T follicular helper cell (primary cell): ENCODE measurements around the gene HES2.
"Not testable (repeated sequence)": the region's sequence is repeated elsewhere in the genome, so short reads cannot be mapped to it uniquely, and the experiment has no call there.

Source experiments
- DNase-seq: peaks from one replicate; pipeline ENCODE4 v3.0.0-alpha.2; 2020; ENCODE audit warnings: low read depth

The HES2 gene

DNA sequence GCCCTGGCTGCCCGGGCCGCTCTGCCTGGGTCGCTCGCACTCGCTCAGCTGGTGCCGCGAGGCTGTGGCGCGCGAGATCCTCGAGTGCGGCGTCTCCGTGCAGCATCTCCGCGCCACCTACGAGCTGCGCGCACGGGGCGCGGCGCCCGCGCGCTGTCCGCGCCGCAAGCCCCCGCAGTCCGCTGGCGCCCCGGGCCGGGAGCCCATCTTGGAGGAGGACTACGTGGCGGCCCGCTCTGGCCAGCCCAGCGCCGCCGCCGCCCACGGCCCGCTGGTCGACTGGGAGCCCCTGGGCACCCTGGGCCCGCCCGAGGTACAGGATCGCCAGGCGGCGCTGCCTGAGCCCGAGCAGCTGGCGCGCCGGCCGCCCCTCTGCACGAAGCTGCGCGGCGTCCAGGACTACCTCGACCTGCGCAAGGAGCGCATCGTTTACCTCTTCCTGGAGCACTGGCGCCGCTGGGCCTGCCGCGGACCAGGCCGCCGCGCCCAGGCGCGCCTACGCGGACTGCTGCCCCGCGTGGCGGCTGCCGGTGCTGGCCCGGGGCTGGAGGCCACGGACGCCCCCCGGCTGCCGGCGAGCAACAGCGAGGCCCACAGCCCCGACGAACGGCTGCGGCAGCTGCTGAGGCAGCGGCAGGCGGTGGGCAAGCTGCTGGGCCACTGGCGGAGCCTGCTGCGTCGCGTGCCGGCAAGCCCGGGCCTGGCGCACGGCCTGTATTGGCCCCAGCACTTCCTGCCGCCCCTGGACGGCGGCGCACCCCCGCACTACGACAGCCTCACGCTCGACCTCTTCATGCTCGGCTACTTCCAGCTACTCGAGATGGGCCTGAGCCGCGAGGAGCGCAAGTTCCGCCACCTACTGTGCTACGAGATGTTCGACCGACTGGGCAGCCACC lies 35.4 kb upstream of the HES2 start:
- DNase-seq = no peak

- not testable (repeated sequence) for DNase-seq
Observed at GRCh38 chr1:6453895-6454855, 34.5 kb upstream of the HES2 start.

DNA sequence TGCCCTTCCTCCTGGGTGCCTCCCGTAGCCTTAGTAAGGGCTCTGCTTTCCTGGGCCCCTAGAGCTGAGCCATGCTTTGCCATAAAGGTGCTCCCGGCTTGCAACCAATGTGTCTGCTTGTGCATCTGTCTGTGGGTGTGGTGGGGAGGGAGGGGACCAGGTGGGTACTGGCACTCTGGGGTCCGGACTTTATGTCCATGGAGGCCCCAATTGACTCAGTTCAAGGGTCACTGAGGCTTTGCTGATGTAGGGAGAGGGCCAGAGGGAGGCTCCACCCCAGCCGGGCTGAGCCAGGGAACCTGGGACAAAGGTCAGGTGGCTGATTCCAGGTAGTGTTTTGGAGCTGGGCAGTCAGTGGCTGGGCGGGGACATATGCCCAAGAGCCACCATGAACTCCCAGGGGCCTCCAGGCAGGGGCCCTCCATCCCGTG lies 31.2 kb upstream of the HES2 start:
- DNase-seq = no peak

DNA sequence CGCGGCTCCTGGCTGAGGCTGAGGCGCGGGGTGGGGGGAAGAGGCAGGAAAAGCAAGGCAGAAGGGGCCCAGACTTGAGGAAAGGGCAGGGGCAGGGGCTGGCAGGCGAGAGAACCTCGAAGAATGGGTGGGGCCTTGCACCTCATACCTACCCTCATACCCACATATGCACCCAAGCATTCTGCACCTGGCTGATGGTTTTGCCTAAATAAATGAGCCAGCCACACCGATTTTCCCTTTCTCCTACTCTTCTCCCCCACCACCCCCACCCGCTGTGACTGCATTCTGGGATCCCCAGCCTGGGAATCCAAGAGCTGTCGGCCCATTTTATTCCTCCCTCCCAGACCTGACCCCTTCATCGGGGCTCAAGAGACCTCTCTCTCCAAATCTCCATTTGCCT lies 30.8 kb upstream of the HES2 start:
- not testable (repeated sequence) for DNase-seq

- no peak for DNase-seq
Observed at GRCh38 chr1:6450005-6450450, 30.3 kb upstream of the HES2 start.

- no peak for DNase-seq
Observed at GRCh38 chr1:6448749-6449631, 29.3 kb upstream of the HES2 start.

GRCh38 chr1:6447818-6448748 lies 28.4 kb upstream of the HES2 start:
- peak; percentile 47 for DNase-seq

DNA sequence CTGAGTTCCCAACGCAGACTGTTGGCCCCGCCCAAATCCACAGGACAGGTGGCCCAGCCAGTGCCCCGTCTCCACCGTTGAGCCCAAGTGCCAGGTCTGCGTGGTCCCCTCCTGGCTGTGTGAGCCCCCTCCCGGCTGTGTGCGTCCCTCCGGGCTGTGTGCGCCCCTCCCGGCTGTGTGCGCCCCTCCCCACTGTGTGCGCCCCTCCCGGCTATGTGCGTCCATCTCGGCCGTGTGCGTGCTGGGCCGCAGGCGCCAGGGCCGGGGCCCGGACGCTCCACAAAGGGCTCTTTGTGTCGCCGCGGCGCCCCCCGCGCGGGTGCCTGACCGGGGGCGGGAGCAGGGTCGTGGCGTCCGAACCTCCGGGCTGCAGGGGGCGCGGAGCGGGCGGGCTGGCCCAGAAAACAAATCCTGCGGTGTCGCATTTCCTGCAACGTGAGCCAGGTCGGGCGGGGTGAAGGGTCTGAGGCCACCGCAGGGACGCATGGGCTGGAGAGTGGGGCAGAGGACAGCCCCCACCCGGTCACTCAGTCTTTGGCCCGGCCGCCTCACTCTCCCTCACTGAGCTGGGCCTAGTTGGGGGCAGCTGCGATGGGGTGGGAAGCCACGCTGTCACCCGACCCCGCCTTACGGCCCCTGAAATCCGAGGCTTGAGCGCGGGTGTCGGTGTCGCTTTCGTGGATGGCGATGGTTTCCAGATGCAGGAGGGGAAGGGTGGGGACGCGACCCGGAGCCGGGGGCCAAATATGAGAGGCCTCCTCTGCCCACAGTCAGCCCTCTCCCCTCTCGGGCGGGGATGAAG lies 27.5 kb upstream of the HES2 start:
- no peak for DNase-seq

GRCh38 chr1:6446665-6447015 lies 26.9 kb upstream of the HES2 start:
- no peak for DNase-seq

GRCh38 chr1:6445929-6446328 lies 26.2 kb upstream of the HES2 start:
- DNase-seq = not testable (repeated sequence)

- no peak for DNase-seq
Observed at GRCh38 chr1:6445062-6445763, 25.5 kb upstream of the HES2 start.

GRCh38 chr1:6444377-6444776 lies 24.7 kb upstream of the HES2 start:
- DNase-seq = no peak

DNA sequence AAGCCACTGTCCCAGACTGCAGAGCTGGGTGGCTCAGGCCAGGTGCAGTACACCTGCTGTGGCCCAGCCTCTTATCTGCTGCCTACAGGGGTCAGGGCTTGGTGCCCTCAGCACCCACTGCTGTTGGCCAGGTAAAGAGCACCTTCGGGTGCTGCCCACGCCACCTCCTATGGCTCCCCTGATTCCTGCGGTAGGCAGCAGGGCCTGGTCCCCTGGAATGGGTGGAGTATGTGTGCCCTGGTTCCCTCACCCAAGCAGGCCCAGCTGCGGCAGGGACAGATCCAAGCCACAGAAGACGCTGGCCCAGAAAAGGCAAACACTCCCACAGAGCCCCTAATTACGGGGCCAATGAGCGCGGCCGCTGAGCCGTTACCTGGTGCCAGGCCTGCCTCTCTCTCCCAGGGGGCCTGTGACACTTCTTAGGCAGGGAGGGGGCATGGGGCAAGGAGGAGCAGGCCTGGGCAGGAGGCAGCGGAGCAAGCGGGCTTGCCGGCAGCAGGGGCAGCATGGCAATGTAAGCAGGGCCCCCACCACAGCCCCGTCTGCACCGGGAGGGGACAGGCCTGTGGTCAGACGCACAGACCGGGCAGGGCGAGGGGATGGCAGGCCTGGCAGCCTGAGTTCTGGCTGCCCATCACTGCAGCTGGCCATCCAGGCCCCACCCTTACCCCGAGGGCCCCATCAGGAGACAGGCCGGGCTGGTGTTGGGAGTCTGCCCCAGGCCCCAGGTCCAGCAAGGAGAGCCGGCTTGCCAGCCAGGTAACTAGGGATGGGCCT lies 23.8 kb upstream of the HES2 start:
- DNase-seq = no peak

DNA sequence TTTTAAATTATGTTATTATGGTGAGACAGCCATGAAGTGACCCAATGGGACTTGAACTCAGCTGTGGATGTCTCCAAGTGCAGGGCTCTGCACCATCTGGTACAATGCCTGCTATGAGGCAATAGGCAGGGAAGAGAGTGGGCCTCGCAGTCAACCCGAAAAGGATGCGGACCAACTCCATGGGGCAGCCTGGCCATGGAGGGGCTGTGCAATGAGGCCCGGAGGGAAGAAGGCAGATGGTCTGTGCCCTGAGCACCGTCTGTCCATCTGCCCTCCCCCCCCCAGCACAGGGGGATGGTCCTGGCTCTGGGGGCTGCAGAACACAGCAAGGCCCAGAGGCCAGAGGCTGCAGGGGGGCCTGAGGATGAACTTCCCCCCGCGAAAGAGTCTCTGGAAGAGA lies 21.9 kb upstream of the HES2 start:
- DNase-seq = no peak

GRCh38 chr1:6440198-6441126 lies 20.7 kb upstream of the HES2 start:
- peak; percentile 59 for DNase-seq

- peak; percentile 65 for DNase-seq
Observed at GRCh38 chr1:6438047-6438525, 18.4 kb upstream of the HES2 start.
